ENCODE measurements around the gene AHI1.

DNA sequence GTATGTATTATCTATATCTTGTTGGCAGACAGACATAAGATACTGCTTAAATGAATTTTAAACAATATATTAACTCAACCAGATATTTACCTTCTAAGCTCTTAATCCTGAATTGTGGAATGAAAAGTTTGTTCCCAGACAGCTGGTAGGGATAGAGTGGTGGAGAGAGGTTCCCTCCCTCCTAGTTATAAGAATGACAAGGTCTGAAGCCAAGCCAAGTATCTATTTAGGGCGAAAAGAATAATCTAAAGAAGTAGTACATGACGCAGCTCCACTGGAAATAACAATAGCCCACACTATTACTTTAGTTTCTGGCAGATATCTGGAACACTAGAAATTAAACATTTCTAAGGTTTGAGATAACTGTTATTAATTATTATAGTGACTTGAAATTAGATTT is 104.3 kb downstream of the AHI1 start:
- TF ChIP-seq, protein P1, sequence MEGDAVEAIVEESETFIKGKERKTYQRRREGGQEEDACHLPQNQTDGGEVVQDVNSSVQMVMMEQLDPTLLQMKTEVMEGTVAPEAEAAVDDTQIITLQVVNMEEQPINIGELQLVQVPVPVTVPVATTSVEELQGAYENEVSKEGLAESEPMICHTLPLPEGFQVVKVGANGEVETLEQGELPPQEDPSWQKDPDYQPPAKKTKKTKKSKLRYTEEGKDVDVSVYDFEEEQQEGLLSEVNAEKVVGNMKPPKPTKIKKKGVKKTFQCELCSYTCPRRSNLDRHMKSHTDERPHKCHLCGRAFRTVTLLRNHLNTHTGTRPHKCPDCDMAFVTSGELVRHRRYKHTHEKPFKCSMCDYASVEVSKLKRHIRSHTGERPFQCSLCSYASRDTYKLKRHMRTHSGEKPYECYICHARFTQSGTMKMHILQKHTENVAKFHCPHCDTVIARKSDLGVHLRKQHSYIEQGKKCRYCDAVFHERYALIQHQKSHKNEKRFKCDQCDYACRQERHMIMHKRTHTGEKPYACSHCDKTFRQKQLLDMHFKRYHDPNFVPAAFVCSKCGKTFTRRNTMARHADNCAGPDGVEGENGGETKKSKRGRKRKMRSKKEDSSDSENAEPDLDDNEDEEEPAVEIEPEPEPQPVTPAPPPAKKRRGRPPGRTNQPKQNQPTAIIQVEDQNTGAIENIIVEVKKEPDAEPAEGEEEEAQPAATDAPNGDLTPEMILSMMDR (IDR thresholded peaks at IDR 0.05) = no peak
- TF ChIP-seq POLR2A (IDR thresholded peaks at IDR 0.05) = no peak
